Measurements from ENCODE around the gene PTPRN2.

The PTPRN2 gene

DNA sequence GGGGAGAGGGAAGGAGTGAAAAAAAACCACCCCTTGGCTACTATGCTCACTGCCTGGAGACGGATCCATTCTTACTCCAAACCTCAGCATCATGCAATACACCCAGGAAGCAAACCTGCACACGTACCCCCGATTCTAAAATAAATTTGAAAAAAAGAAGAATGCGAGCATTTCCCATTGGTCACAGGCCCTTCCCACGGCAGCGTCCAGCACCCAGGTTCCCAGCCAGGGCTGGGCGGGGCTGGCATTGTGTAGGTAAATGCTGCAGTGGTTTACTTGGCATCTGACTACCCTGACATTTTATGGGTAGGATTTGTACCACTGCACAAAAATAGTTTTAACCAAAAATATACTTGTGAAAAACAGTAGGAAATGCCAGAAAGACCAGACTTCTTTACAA lies 831.9 kb downstream of the PTPRN2 start:
- TF ChIP-seq, protein P1, sequence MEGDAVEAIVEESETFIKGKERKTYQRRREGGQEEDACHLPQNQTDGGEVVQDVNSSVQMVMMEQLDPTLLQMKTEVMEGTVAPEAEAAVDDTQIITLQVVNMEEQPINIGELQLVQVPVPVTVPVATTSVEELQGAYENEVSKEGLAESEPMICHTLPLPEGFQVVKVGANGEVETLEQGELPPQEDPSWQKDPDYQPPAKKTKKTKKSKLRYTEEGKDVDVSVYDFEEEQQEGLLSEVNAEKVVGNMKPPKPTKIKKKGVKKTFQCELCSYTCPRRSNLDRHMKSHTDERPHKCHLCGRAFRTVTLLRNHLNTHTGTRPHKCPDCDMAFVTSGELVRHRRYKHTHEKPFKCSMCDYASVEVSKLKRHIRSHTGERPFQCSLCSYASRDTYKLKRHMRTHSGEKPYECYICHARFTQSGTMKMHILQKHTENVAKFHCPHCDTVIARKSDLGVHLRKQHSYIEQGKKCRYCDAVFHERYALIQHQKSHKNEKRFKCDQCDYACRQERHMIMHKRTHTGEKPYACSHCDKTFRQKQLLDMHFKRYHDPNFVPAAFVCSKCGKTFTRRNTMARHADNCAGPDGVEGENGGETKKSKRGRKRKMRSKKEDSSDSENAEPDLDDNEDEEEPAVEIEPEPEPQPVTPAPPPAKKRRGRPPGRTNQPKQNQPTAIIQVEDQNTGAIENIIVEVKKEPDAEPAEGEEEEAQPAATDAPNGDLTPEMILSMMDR (conservative IDR thresholded peaks at IDR 0.05; ENCODE audit: low read length), result no peak
- DNase-seq (ENCODE audit: low read depth), result no peak
- H3K4me3 ChIP-seq (ENCODE audit: low read length), result no peak overlapping the region

DNA sequence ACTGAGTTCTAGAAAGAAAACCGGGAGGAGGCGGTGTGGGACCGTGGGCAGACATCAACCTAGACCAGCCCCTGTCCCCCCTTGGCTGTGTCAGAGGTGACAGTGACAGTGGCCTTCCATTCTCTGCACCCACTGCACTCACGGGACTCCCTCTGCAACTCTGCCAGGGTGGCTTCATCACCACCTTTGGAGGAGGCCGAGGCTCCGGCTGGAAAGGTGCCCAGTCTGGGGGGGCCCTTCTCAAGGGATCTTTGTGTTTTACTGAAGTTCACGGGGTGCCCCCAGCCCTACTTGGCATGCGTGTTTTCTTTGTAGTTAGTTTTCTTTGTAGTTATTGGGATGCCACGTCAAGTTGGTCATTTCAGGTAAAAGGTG lies 833.2 kb downstream of the PTPRN2 start:
- TF ChIP-seq, protein P1 (conservative IDR thresholded peaks at IDR 0.05; ENCODE audit: low read length), result no peak
- no peak overlapping the region for H3K4me3 ChIP-seq (ENCODE audit: low read length)
- DNase-seq (ENCODE audit: low read depth), result no peak

DNA sequence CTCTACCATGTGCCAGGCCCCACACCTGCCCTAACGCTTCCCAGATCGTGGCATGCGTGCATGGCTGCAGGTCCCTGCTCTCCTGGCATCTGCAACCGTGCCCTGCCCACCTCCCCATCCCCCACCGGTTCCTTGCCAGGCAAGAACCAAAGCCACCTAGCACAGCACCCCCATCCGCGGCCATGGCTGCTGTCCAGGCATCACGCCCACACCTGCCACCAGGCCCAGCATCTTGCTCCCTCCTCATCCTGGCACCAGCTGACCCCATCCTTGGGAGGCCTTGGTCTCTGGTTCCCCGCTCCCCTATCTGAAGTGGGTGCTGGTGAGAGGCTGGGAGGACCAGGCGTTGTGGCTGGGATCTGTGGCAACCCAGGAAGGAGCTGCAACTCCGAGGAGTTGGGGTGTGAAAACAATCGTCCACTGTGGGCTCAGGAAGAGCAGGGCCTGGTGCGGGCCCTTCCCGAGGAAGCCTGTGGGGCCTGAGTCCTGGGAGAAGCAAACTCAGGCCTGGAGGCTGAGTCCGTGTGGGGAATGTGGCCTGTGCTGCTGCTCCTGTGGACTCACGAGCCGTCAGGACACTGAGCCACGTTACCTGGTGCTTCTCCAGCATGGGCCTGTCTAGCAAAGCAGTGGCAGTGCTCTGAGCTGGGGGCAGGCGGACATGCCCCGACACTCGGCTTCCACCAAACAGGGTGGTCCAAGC lies 833.8 kb downstream of the PTPRN2 start:
- TF ChIP-seq, protein P1 (conservative IDR thresholded peaks at IDR 0.05; ENCODE audit: low read length), result no peak
- DNase-seq (ENCODE audit: low read depth), result no peak
- no peak overlapping the region for H3K4me3 ChIP-seq (ENCODE audit: low read length)

DNA sequence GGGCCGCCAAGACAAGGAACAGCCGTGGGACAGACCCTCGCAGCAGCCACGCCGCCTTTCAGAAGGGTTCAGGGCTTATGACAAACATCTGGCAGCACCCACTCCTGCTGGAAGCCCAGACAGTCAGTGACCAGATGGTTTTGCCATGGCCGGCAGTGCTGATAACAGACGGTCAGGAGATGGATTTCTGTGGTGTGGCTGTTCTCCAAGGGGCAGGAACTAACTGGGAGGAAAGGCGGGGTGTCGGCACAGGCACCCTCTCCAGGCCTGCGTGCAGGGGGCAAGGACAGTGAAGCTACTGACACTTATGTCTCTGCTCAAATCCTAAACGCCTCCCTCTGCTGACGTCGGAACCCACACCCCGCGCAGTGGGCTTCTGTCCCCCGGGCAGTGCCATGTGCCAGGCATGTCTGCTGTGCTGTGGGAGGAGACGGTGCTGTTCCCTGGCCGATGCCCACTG lies 834.8 kb downstream of the PTPRN2 start:
- H3K4me3 ChIP-seq (ENCODE audit: low read length), result no peak overlapping the region
- TF ChIP-seq, protein P1 (conservative IDR thresholded peaks at IDR 0.05; ENCODE audit: low read length), result no peak
- no peak for DNase-seq (ENCODE audit: low read depth)

DNA sequence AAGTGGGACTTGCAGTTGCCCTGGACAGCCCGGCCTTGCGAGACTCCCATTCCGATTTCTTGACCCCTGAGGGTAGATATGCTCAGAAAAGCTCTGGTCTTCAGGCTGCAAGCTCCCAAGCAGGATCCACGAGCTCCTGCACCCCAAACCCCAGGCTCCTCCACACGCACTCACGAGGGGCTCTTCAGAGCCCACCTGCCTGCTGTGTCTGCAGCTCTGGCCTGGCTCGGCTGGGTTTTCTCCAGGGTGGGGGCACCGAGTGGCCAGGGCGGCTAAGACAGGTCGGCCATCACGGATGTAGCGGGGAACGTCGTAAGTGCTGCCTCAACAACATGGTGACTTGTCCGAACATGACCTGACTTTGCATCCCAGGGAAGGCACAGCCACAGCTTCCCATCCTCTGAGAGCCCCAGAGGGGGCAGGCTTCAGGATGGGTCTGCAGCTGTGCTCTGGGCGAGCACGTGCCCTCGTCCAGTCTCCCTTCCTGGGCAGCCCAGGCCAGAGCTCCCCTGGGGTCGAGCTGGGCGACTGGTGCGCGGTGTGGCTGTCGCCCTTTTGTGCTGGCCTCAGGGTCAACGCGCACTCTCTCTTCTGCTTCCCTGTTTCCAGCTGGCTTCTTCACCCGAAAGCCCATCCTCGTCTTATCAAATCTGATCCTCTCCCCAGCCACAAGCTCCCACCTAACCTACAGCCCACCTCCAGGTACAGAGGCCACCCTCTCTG lies 835.5 kb downstream of the PTPRN2 start:
- TF ChIP-seq, protein P1 (conservative IDR thresholded peaks at IDR 0.05; ENCODE audit: low read length), result no peak
- no peak overlapping the region for H3K4me3 ChIP-seq (ENCODE audit: low read length)
- no peak for DNase-seq (ENCODE audit: low read depth)

DNA sequence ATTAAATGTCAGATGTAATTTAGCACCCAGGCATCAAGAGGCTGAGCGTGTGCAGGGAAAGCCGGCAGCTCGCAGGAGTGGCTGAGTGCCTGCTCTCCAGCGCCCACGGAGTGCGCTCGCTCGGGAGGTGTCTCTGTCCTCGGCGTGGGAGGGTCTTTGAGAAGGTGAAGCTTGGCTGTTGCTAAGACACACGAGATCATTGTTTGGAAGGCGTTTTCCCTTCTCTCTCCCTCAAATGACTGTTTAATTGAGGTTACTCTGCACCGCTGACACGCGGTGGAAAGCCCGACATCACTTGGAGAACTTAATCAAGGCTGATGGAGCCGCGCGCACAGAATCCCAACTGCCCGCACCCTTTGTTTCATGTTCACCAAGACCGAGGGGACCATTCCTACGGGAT lies 836.2 kb downstream of the PTPRN2 start:
- H3K4me3 ChIP-seq (ENCODE audit: low read length), result no peak overlapping the region
- DNase-seq (ENCODE audit: low read depth), result no peak
- TF ChIP-seq, protein P1 (conservative IDR thresholded peaks at IDR 0.05; ENCODE audit: low read length), result no peak

DNA sequence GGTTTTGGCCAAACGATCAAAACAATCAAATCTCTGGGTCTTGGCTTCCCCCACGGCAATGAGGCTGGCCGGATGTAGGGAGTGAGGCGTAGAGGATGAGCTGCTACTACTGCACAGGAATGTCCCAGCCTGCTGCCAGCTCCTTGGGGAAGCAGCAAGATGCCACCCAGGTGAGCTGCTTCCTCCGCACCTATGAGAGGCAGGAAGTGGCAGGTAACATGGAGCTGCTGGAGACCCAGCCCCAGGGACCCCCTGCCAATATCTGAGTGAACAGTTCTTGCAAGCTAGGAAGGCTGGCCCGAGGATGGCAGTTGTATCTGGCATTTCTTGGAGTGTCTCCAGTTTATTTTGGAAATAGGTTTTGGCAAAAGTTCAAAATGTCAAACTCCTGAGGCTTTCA lies 837.3 kb downstream of the PTPRN2 start:
- DNase-seq (ENCODE audit: low read depth), result no peak
- TF ChIP-seq, protein P1 (conservative IDR thresholded peaks at IDR 0.05; ENCODE audit: low read length), result no peak
- H3K4me3 ChIP-seq (ENCODE audit: low read length), result no peak overlapping the region

Measured in AG10803 (cell line).